ENCODE data around the gene SPARC.

GRCh38 chr5:151673421-151673820 is 13.3 kb downstream of the SPARC start:
- TF ChIP-seq CTCF (conservative IDR thresholded peaks at IDR 0.05; ENCODE audit: low read length) (no peak), EZH2phosphoT487 (IDR thresholded peaks at IDR 0.05; ENCODE audit: borderline replicate concordance) (no peak)

Data from Loucy (cell line).